ENCODE data around the gene RNF146. TPM values are rescaled to one million over a fixed set of nuclear protein-coding genes. Genes with fewer than 3 reads are reported as not detected.

Gene RNF146
- total RNA-seq, 1 donor from 2014 or later = 21.0 TPM

Other genes starting within 250 kb of the RNF146 start
- 0.53 TPM for gene RSPO3, start 148.2 kb upstream of the RNF146 start, total RNA-seq
- gene ECHDC1, start 76.7 kb downstream of the RNF146 start, total RNA-seq = 3.3 TPM
- gene KIAA0408, start 192.5 kb downstream of the RNF146 start, total RNA-seq = not detected

All from ascending aorta (tissue), 1 donor.